HFFc6 (cell line): ENCODE data around the gene UNC5B. TPM values are rescaled to one million over a fixed set of nuclear protein-coding genes. Genes with fewer than 3 reads are reported as not detected.

Source experiments
- DNase-seq: peaks from one replicate; pipeline ENCODE4 v3.0.0-alpha.2; 2018
- H3K27ac Mint-ChIP-seq: 2 replicates; pipeline ENCODE4 v1.8.0; 2020; ENCODE audit warnings: mild to moderate bottlenecking, mixed read lengths
- H3K27me3 Mint-ChIP-seq: 2 replicates; pipeline ENCODE4 v1.8.0; 2021; ENCODE audit warnings: mild to moderate bottlenecking, moderate library complexity, mixed read lengths; ENCODE audit not compliant: insufficient read depth
- H3K36me3 Mint-ChIP-seq: 2 replicates; pipeline ENCODE4 v1.8.0; 2021; ENCODE audit warnings: low read depth, mixed read lengths
- H3K4me1 Mint-ChIP-seq: 2 replicates; pipeline ENCODE4 v1.8.0; 2020; ENCODE audit warnings: low read depth, mixed read lengths
- H3K4me3 Mint-ChIP-seq: 2 replicates; pipeline ENCODE4 v1.8.0; 2020; ENCODE audit warnings: mild to moderate bottlenecking, moderate library complexity, mixed read lengths
- H3K9me3 Mint-ChIP-seq: 2 replicates; pipeline ENCODE4 v1.8.0; 2020; ENCODE audit warnings: mild to moderate bottlenecking, mixed read lengths
- total RNA-seq, 6 experiments: library from RNA; stranded (reverse); fragmentation: NEBNext Ultra II Directional; extraction: Animal tissue kit (Norgen Biotek cat#: 25700); gene quantifications; 2 replicates in 1 of 6; 3 replicates in 5 of 6; pipeline ENCODE4 v1.2.3, GENCODE V29; 2021
- TF ChIP-seq, protein P1 (sequence below): fragments of 200-600 bp; sonication (generic); IDR thresholded peaks from 2 replicates; pipeline ENCODE4 v1.5.0; 2021; ENCODE audit warnings: antibody characterized with exemption, mild to moderate bottlenecking

The UNC5B gene
- total RNA-seq, 6 experiments from 2014 or later: 5.2 to 11.6 (median 5.7) TPM

DNA sequence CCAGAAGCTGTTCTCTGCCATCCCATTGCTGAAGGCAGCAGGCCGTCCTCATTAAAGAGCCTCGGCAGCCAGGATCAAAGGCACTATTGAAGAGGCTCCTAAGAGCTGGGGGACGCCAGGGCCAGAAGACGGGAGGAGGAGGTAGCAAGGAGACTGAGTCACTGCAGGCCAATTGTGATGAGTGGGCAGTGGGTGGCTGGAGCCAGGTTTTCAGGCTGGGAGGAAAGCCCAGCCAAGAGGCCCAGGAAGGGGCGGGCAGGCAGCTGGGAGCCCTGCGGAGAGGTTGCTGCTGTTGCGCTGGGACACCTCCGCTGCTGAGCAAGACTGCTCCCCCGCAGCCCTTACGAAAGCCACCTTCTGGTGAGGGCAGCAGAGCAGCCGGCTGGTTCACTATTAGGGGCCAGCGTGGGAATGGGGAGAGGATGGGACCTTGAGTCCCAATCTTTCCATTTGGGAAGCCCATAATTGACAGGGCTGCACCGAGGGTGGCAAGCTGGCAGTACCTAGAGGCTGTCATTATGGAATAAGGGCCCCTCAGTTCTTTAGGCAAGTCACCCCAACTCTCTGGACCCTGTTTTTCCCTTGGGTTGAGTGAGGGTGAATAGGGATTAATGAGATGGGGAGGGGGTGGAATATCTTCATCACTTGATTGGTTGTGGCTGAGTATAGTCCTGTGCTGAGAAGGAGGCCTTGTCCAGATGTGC is 48.4 kb downstream of the UNC5B start:
- peak; percentile 89 for DNase-seq
- H3K4me1 Mint-ChIP-seq: peaks cover 35% of the 10 kb centered on the region
- H3K27me3 Mint-ChIP-seq: peaks cover 1% of the 10 kb centered on the region; the same call in 1 of the 2 replicates
- no peaks in the 10 kb centered on the region for H3K9me3 Mint-ChIP-seq
- H3K4me3 Mint-ChIP-seq: peak overlapping the region; percentile 70
- H3K27ac Mint-ChIP-seq: peak overlapping the region; percentile 89
- H3K36me3 Mint-ChIP-seq: no peaks in the 10 kb centered on the region
- TF ChIP-seq, protein P1, sequence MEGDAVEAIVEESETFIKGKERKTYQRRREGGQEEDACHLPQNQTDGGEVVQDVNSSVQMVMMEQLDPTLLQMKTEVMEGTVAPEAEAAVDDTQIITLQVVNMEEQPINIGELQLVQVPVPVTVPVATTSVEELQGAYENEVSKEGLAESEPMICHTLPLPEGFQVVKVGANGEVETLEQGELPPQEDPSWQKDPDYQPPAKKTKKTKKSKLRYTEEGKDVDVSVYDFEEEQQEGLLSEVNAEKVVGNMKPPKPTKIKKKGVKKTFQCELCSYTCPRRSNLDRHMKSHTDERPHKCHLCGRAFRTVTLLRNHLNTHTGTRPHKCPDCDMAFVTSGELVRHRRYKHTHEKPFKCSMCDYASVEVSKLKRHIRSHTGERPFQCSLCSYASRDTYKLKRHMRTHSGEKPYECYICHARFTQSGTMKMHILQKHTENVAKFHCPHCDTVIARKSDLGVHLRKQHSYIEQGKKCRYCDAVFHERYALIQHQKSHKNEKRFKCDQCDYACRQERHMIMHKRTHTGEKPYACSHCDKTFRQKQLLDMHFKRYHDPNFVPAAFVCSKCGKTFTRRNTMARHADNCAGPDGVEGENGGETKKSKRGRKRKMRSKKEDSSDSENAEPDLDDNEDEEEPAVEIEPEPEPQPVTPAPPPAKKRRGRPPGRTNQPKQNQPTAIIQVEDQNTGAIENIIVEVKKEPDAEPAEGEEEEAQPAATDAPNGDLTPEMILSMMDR: no peak; the same call in 1 of the 2 replicates

DNA sequence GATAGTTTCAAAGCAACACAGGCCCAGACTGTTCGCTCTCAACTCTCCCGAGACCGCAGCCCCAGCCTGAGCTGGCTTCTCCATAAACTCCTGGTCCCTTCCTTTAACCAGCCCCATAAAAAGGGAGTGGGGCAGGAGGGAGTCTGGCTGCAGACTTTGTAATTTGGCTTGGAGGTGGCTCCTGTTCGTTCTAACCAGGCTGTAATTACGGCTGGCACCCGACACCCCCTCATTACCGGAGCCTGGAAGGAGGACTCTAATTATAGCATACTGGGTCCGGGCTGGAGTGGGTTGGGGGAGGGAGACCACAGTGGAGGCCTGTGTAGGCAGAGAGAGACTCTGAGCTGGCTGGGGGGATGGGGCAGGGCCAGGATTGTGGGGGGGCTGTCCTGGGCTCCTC is 49.7 kb downstream of the UNC5B start:
- H3K36me3 Mint-ChIP-seq: no peaks in the 10 kb centered on the region
- H3K4me1 Mint-ChIP-seq: peaks cover 30% of the 10 kb centered on the region
- DNase-seq: no peak
- H3K27me3 Mint-ChIP-seq: peaks cover 1% of the 10 kb centered on the region; the same call in 1 of the 2 replicates
- no peak overlapping the region for H3K4me3 Mint-ChIP-seq
- no peaks in the 10 kb centered on the region for H3K9me3 Mint-ChIP-seq
- no peak overlapping the region for H3K27ac Mint-ChIP-seq
- TF ChIP-seq, protein P1: no peak

DNA sequence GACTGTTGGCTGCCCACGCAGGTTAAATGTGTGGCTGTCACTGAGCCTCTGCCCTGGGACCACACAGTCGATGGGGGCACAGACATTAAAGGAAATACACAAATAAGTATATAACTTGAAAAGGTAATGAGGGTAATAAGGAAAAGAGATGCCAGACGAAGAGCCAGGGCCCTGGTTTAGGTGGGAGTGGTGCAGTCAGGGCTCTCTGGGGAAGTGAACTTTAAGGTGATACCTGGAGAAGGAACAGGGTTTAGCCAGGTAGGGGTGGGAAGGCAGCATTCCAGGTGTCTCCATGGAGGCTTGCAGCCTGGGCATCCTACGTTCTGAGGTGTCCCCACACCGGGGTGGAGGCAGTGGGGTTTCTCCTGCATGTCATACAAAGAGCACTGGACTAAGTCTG is 50.4 kb downstream of the UNC5B start:
- Mint-ChIP-seq H3K36me3 (no peaks in the 10 kb centered on the region), H3K27ac (no peak overlapping the region), H3K9me3 (no peaks in the 10 kb centered on the region), H3K4me3 (no peak overlapping the region), H3K27me3 (peaks cover 1% of the 10 kb centered on the region; the same call in 1 of the 2 replicates), H3K4me1 (peaks cover 30% of the 10 kb centered on the region)
- DNase-seq: no peak
- TF ChIP-seq, protein P1: no peak

DNA sequence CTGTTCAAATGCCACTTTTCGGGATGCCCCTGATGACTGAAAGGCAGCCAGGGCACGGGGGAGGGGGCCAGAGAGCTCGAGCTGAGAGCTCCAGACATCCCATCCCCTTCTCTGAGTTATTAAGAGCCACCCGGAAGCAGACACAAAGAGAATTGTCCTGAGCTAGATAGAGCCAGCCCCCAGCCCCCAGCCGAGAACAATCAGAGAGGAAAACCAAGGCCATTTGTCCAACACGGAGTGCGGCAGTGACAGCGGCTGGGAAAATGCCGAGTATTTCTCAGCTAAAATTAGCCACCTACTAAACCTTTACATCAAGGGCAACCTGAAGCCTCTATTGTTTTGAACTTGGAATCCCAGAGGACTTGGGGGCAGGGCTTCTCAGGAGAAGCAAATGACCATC is 51.0 kb downstream of the UNC5B start:
- Mint-ChIP-seq H3K9me3 (no peaks in the 10 kb centered on the region), H3K27me3 (peaks cover 1% of the 10 kb centered on the region; the same call in 1 of the 2 replicates), H3K27ac (no peak overlapping the region), H3K4me1 (peaks cover 34% of the 10 kb centered on the region), H3K36me3 (no peaks in the 10 kb centered on the region), H3K4me3 (no peak overlapping the region)
- no peak for DNase-seq
- TF ChIP-seq, protein P1: no peak

DNA sequence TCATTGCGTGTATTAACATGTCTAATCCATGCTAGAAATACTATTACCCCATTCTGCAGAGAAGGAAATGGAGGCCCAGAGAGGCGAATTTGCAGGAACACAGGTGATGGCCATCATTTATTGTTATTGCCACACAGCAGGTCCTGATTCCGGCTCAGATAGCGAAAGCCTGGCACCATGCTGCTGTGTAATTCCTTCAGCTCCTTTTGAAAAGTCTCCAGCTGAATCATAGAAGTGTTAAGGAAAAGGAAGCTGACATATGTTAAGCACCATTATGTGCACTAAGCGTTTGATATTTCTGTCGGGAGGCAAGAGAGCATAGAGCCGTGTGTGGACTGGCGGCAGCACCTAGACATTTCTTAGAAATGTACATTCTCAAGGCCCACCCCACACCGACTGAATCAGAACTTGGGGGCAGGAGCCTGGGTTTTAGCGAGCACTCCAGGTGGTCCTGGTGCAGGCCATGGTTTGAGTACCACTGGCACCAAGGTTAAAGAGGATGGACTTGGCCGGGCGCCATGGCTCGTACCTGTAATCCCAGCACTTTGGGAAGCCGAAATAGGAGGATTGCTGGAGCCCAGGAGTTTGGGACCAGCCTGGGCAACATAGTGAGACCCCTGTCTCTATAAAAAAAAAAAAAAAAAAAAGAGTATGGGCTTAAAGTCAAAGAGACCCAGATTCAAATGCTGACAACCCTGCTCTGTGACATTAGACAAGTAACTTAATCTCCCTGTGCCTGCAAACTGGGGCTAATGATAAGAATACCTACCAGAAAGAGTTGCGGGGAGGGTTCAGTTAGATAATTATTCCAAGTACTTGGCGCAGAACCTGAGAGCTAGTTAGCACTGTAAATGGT is 52.2 kb downstream of the UNC5B start:
- Mint-ChIP-seq H3K27me3 (peaks cover 1% of the 10 kb centered on the region; the same call in 1 of the 2 replicates), H3K4me1 (peaks cover 41% of the 10 kb centered on the region), H3K27ac (no peak overlapping the region), H3K4me3 (no peak overlapping the region), H3K9me3 (no peaks in the 10 kb centered on the region), H3K36me3 (no peaks in the 10 kb centered on the region)
- TF ChIP-seq, protein P1: no peak
- no peak for DNase-seq
